HepG2 (cell line): ENCODE data around the gene VAMP5. TPM values are rescaled to one million over a fixed set of nuclear protein-coding genes. Genes with fewer than 3 reads are reported as not detected.

Source experiments
- MYC ChIP-seq: sonication (generic); formaldehyde crosslinking; IDR thresholded peaks from 2 replicates; pipeline ENCODE4 v1.9.0; 2021; ENCODE audit warnings: missing genetic modification reagents, borderline replicate concordance
- PHF20 ChIP-seq: sonication (generic); formaldehyde crosslinking; IDR thresholded peaks from 2 replicates; pipeline ENCODE4 v1.5.0; 2020; ENCODE audit warnings: mild to moderate bottlenecking, missing genetic modification reagents
- RFX3 ChIP-seq: IDR thresholded peaks from 2 replicates; pipeline ENCODE4 v1.6.1; 2016; ENCODE audit warnings: missing biosample characterization, missing genetic modification reagents
- ZIK1 ChIP-seq: sonication (generic); formaldehyde crosslinking; IDR thresholded peaks from 2 replicates; pipeline ENCODE4 v1.5.0; 2020; ENCODE audit warnings: mild to moderate bottlenecking, low read depth, missing genetic modification reagents, borderline replicate concordance
- ZNF383 ChIP-seq: sonication (generic); formaldehyde crosslinking; IDR thresholded peaks from 2 replicates; pipeline ENCODE4 v1.4.0; 2020; ENCODE audit warnings: missing genetic modification reagents, mild to moderate bottlenecking, borderline replicate concordance
- ZNF878 ChIP-seq: sonication (generic); formaldehyde crosslinking; IDR thresholded peaks from 2 replicates; pipeline ENCODE4 v1.8.1; 2023; ENCODE audit warnings: mild to moderate bottlenecking, missing genetic modification reagents, moderate library complexity
- polyA plus RNA-seq, 8 experiments: library from polyadenylated mRNA; depleted of rRNA in 3 of 8; stranded (reverse) in 7 of 8; unstranded in 1 of 8; fragments of >200 nt; fragmentation: Illumina TruSeq in 4 of 8; extraction: Trizol in 4 of 8; gene quantifications; 2 replicates each; pipeline versions ENCODE4 v1.2.1 to v1.2.3, GENCODE V29; 2011 to 2016; ENCODE audit warnings: low read depth in 4 of 8, missing spikeins in 1 of 8, mixed read lengths in 1 of 8; ENCODE audit not compliant: insufficient read depth in 1 of 8
- total RNA-seq, 5 experiments: library from RNA; depleted of rRNA; stranded (reverse); fragments of >200 nt; fragmentation: Illumina TruSeq; extraction: Trizol; gene quantifications; 2 replicates each; pipeline ENCODE4 v1.2.3, GENCODE V29; 2016; ENCODE audit warnings: low read depth in 1 of 5
- TF ChIP-seq, protein P1 (sequence below), 2 experiments: sonication (generic) in 1 of 2; formaldehyde crosslinking in 1 of 2; IDR thresholded peaks; 2 replicates each; pipeline versions ENCODE4 v1.4.0 to v1.6.1; 2018 to 2020; ENCODE audit warnings: missing genetic modification reagents in 2 of 2, borderline replicate concordance in 1 of 2, low read depth in 1 of 2, mild to moderate bottlenecking in 1 of 2, missing biosample characterization in 1 of 2
- TF ChIP-seq, protein P2 (sequence below): sonication (generic); formaldehyde crosslinking; conservative IDR thresholded peaks from 2 replicates; pipeline ENCODE4 v1.4.0; 2020; ENCODE audit warnings: missing genetic modification reagents
- TF ChIP-seq, protein P3 (sequence below): sonication (generic); formaldehyde crosslinking; IDR thresholded peaks from 2 replicates; pipeline ENCODE4 v1.4.0; 2020; ENCODE audit warnings: mild to moderate bottlenecking, missing genetic modification reagents
- TF ChIP-seq, protein P4 (sequence below): sonication (generic); formaldehyde crosslinking; IDR thresholded peaks from 2 replicates; pipeline ENCODE4 v1.4.0; 2020; ENCODE audit warnings: low read depth, mild to moderate bottlenecking, missing genetic modification reagents
- TF ChIP-seq, protein P5 (sequence below): sonication (generic); formaldehyde crosslinking; IDR thresholded peaks from 2 replicates; pipeline ENCODE4 v1.4.0; 2020; ENCODE audit warnings: missing genetic modification reagents
- TF ChIP-seq, protein P6 (sequence below): sonication (generic); formaldehyde crosslinking; IDR thresholded peaks from 2 replicates; pipeline ENCODE4 v1.5.0; 2020; ENCODE audit warnings: missing genetic modification reagents
- TF ChIP-seq, protein P7 (sequence below): sonication (generic); formaldehyde crosslinking; IDR thresholded peaks from 2 replicates; pipeline ENCODE4 v1.5.1; 2020; ENCODE audit warnings: missing genetic modification reagents, mild to moderate bottlenecking, borderline replicate concordance
- TF ChIP-seq, protein P8 (sequence below): sonication (generic); formaldehyde crosslinking; IDR thresholded peaks from 2 replicates; pipeline ENCODE4 v1.8.0; 2022; ENCODE audit warnings: mild to moderate bottlenecking, missing genetic modification reagents; ENCODE audit not compliant: insufficient replicate concordance

The VAMP5 gene
- total and polyA plus RNA-seq, 2 of the 13 experiments (the other 11 are each of a cell fraction or from before 2014, with no cell fraction given): 7.2 to 56.7 TPM

DNA sequence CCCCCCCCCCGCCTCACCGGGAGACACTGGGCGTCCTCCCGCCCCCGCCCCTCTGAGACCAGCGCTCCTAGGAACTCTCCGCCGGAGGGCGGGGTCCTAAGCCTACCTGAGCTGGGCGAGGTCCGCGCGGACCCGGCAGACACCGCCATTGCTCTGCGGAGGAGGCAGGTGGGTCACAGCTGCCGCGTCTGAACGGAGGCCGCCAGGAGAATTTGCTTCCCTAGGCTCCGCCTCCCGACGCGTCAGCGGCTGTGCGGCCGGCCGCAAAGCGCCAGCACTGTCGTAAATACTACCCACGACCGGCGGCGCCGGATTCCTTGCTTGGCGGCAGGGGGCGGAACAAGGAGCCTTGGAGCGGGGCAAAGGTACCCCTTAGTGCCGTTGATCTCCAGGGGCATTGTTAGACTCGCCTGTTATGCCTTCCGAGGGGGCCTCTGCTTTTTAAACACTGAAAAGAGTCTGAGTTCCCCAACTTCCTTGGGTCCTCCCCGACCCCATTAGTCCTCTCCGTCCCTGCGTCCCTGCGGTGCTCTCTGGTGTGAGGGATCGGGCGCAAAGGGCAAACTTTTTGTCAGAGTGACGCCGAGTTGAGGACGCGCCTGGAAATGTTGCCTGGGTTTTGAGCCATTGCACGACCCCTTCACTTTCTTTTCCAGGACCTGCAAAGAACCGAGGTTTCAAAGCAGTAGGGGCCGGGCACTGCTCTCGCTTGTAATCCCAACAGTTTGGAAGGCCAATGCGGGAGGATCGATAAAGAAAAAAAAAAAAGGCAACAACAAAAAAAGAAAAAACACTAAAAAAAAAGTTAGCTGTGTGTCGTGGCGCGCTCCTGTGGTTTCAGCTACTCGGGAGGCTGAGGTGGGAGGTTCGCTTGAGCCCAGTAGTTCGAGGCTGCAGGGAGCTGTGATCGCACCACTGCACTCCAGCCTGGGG lies 22.7 kb upstream of the VAMP5 start, which contains the start of gene GGCX (continued):
- TF ChIP-seq, protein P1, sequence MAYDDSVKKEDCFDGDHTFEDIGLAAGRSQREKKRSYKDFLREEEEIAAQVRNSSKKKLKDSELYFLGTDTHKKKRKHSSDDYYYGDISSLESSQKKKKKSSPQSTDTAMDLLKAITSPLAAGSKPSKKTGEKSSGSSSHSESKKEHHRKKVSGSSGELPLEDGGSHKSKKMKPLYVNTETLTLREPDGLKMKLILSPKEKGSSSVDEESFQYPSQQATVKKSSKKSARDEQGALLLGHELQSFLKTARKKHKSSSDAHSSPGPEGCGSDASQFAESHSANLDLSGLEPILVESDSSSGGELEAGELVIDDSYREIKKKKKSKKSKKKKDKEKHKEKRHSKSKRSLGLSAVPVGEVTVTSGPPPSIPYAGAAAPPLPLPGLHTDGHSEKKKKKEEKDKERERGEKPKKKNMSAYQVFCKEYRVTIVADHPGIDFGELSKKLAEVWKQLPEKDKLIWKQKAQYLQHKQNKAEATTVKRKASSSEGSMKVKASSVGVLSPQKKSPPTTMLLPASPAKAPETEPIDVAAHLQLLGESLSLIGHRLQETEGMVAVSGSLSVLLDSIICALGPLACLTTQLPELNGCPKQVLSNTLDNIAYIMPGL (CRISPR knock-in tag; IDR thresholded peaks at IDR 0.05; ENCODE audit: borderline replicate concordance in 1 of 2, low read depth in 1 of 2): peak; percentile 75 to 93
- TF ChIP-seq ZIK1: peak; percentile 66; the same call in 1 of the 2 replicates
- TF ChIP-seq MYC (CRISPR knock-in tag): peak; percentile 84; the same call in 1 of the 2 replicates
- TF ChIP-seq, protein P2, sequence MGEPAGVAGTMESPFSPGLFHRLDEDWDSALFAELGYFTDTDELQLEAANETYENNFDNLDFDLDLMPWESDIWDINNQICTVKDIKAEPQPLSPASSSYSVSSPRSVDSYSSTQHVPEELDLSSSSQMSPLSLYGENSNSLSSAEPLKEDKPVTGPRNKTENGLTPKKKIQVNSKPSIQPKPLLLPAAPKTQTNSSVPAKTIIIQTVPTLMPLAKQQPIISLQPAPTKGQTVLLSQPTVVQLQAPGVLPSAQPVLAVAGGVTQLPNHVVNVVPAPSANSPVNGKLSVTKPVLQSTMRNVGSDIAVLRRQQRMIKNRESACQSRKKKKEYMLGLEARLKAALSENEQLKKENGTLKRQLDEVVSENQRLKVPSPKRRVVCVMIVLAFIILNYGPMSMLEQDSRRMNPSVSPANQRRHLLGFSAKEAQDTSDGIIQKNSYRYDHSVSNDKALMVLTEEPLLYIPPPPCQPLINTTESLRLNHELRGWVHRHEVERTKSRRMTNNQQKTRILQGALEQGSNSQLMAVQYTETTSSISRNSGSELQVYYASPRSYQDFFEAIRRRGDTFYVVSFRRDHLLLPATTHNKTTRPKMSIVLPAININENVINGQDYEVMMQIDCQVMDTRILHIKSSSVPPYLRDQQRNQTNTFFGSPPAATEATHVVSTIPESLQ (CRISPR knock-in tag): 0 out of 2 replicates have a peak, but pooled peaks have one; percentile 44
- no peak for TF ChIP-seq ZNF383 (CRISPR knock-in tag)
- TF ChIP-seq RFX3: no peak
- TF ChIP-seq, protein P3, sequence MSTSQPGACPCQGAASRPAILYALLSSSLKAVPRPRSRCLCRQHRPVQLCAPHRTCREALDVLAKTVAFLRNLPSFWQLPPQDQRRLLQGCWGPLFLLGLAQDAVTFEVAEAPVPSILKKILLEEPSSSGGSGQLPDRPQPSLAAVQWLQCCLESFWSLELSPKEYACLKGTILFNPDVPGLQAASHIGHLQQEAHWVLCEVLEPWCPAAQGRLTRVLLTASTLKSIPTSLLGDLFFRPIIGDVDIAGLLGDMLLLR (CRISPR knock-in tag): peak; percentile 87; the same call in 1 of the 2 replicates
- TF ChIP-seq, protein P4, sequence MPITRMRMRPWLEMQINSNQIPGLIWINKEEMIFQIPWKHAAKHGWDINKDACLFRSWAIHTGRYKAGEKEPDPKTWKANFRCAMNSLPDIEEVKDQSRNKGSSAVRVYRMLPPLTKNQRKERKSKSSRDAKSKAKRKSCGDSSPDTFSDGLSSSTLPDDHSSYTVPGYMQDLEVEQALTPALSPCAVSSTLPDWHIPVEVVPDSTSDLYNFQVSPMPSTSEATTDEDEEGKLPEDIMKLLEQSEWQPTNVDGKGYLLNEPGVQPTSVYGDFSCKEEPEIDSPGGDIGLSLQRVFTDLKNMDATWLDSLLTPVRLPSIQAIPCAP (CRISPR knock-in tag): no peak
- TF ChIP-seq, protein P5, sequence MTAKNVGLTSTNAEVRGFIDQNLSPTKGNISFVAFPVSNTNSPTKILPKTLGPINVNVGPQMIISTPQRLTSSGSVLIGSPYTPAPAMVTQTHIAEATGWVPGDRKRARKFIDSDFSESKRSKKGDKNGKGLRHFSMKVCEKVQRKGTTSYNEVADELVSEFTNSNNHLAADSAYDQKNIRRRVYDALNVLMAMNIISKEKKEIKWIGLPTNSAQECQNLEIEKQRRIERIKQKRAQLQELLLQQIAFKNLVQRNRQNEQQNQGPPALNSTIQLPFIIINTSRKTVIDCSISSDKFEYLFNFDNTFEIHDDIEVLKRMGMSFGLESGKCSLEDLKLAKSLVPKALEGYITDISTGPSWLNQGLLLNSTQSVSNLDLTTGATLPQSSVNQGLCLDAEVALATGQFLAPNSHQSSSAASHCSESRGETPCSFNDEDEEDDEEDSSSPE: peak; percentile 85
- TF ChIP-seq, protein P6, sequence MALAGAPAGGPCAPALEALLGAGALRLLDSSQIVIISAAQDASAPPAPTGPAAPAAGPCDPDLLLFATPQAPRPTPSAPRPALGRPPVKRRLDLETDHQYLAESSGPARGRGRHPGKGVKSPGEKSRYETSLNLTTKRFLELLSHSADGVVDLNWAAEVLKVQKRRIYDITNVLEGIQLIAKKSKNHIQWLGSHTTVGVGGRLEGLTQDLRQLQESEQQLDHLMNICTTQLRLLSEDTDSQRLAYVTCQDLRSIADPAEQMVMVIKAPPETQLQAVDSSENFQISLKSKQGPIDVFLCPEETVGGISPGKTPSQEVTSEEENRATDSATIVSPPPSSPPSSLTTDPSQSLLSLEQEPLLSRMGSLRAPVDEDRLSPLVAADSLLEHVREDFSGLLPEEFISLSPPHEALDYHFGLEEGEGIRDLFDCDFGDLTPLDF (CRISPR knock-in tag): 0 out of 2 replicates have a peak, but pooled peaks have one; percentile 8
- peak; percentile 94 for TF ChIP-seq ZNF878
- TF ChIP-seq PHF20 (CRISPR knock-in tag): peak; percentile 94
- TF ChIP-seq, protein P7, sequence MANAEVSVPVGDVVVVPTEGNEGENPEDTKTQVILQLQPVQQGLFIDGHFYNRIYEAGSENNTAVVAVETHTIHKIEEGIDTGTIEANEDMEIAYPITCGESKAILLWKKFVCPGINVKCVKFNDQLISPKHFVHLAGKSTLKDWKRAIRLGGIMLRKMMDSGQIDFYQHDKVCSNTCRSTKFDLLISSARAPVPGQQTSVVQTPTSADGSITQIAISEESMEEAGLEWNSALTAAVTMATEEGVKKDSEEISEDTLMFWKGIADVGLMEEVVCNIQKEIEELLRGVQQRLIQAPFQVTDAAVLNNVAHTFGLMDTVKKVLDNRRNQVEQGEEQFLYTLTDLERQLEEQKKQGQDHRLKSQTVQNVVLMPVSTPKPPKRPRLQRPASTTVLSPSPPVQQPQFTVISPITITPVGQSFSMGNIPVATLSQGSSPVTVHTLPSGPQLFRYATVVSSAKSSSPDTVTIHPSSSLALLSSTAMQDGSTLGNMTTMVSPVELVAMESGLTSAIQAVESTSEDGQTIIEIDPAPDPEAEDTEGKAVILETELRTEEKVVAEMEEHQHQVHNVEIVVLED (CRISPR knock-in tag): peak; percentile 91
- TF ChIP-seq, protein P8, sequence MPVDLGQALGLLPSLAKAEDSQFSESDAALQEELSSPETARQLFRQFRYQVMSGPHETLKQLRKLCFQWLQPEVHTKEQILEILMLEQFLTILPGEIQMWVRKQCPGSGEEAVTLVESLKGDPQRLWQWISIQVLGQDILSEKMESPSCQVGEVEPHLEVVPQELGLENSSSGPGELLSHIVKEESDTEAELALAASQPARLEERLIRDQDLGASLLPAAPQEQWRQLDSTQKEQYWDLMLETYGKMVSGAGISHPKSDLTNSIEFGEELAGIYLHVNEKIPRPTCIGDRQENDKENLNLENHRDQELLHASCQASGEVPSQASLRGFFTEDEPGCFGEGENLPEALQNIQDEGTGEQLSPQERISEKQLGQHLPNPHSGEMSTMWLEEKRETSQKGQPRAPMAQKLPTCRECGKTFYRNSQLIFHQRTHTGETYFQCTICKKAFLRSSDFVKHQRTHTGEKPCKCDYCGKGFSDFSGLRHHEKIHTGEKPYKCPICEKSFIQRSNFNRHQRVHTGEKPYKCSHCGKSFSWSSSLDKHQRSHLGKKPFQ (CRISPR knock-in tag): no peak
